SHP77 treated with DMSO at 0.1 percent for 48 hours (cell line): ENCODE measurements around the gene RNU5B-1.
"Not testable (repeated sequence)": the region's sequence is repeated elsewhere in the genome, so short reads cannot be mapped to it uniquely, and the experiment has no call there.

Source experiments
- DNase-seq: peaks from one replicate; lab custom pipeline; 2025; lab: John Stamatoyannopoulos, UW

RNU5B-1 gene

GRCh38 chr15:65344214-65344913 is 39.9 kb downstream of the RNU5B-1 start:
- no peak for DNase-seq

- DNase-seq: no peak
These were observed 40.4 kb downstream of the RNU5B-1 start for GRCh38 chr15:65344914-65345275.

GRCh38 chr15:65346856-65347598 is 42.5 kb downstream of the RNU5B-1 start:
- no peak for DNase-seq

- DNase-seq: not testable (repeated sequence)
These were observed 43.3 kb downstream of the RNU5B-1 start for GRCh38 chr15:65347756-65348155.

- no peak for DNase-seq
These were observed 44.9 kb downstream of the RNU5B-1 start for GRCh38 chr15:65349338-65349737.

GRCh38 chr15:65351972-65352371 is 47.5 kb downstream of the RNU5B-1 start:
- DNase-seq: not testable (repeated sequence)
